ENCODE measurements around the gene INTS15. TPM values are rescaled to one million over a fixed set of nuclear protein-coding genes. Genes with fewer than 3 reads are reported as not detected.

Gene INTS15
- total and polyA plus RNA-seq, 4 donors = 13.8 to 34.5 (median 22.4) TPM

DNA sequence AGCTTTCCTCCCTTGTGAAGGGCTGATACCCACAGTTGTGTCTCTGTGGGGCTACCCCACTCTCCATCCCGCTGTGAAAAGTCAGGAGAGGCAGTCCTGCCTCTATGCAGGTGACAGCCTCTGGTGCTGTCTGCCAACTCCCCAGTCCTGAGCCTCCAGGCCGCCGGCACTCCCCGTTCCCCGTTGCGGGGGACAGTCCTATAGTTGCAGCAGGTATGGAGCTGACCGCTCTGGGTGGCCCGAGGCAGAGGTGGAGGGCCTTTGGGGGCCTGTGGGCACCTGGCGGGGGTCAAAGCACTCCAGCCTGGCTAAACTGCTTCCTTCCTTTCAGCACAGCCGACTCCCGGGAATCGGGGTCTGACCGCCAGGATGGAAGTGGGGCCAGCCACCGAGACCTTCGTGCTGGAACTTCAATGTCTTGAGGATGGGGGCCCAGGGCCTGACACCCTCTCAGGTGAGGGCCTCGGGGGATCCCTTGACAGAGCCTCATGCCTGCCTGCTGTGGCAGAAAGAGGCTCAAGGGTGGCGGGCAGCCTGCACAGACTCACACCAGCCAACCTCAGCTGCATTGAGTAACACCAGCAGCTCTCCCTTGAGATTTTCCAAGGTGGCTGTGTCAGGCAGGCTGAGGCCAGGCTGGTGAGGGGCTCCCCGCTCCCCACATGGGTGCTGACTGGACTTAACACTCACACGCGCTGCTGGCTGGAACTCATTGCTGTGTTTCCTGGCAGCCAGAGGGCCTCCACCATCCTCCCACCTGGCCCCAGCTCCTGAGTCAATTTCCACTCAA is 27.2 kb downstream of the INTS15 start:
- no peak for DNase-seq
- TF ChIP-seq CTCF (IDR thresholded peaks at IDR 0.05; ENCODE audit: control extremely low read depth, extremely low read depth) = no peak
- no peak for ATAC-seq (ENCODE audit: insufficient read depth, low FRiP score)
- whole genome bisulfite sequencing, 2 donors = 90 to 91% methylated on average over 20 of the region's 20 CpGs
- peaks cover 0 to 2% (median 0%) of the 10 kb centered on the region in 4 donors for H3K9me3 ChIP-seq (ENCODE audit: control insufficient read depth in 4 of 4, insufficient read depth in 3 of 4, low read length in 3 of 4)
- H3K27ac ChIP-seq (ENCODE audit: low read depth in 1 of 2, low read length in 1 of 2) = no peak overlapping the region
- no peak overlapping the region for H3K9ac ChIP-seq (ENCODE audit: insufficient read depth in 1 of 2, low read length in 2 of 2)
- no peak overlapping the region for H3K4me3 ChIP-seq
- peaks cover 0 to 12% (median 8%) of the 10 kb centered on the region in 4 donors for H3K36me3 ChIP-seq (ENCODE audit: control insufficient read depth in 4 of 4, insufficient read depth in 4 of 4, low read length in 4 of 4)
- no peaks in the 10 kb centered on the region for H3K27me3 ChIP-seq (ENCODE audit: control insufficient read depth in 3 of 3, insufficient read depth in 3 of 3, low read length in 2 of 3)
- peaks cover 0 to 17% (median 0%) of the 10 kb centered on the region in 5 donors for H3K4me1 ChIP-seq (ENCODE audit: control insufficient read depth in 5 of 5, insufficient read depth in 5 of 5, low read length in 5 of 5)

- peaks cover 0 to 22% (median 11%) of the 10 kb centered on the region in 4 donors for H3K36me3 ChIP-seq (ENCODE audit: control insufficient read depth in 4 of 4, insufficient read depth in 4 of 4, low read length in 4 of 4)
- H3K4me1 ChIP-seq (ENCODE audit: control insufficient read depth in 5 of 5, insufficient read depth in 5 of 5, low read length in 5 of 5) = peaks cover 0 to 17% (median 0%) of the 10 kb centered on the region in 5 donors
- peaks cover 0 to 3% (median 0%) of the 10 kb centered on the region in 4 donors for H3K9me3 ChIP-seq (ENCODE audit: control insufficient read depth in 4 of 4, insufficient read depth in 3 of 4, low read length in 3 of 4)
- no peak for DNase-seq
- no peak overlapping the region for H3K9ac ChIP-seq (ENCODE audit: insufficient read depth in 1 of 2, low read length in 2 of 2)
- no peak for TF ChIP-seq CTCF (IDR thresholded peaks at IDR 0.05; ENCODE audit: control extremely low read depth, extremely low read depth)
- H3K4me3 ChIP-seq = no peak overlapping the region
- no peaks in the 10 kb centered on the region for H3K27me3 ChIP-seq (ENCODE audit: control insufficient read depth in 3 of 3, insufficient read depth in 3 of 3, low read length in 2 of 3)
- no peak overlapping the region for H3K27ac ChIP-seq (ENCODE audit: low read depth in 1 of 2, low read length in 1 of 2)
- WGBS, 2 donors = 81 to 84% methylated on average over 4 of the region's 4 CpGs
- no peak for ATAC-seq (ENCODE audit: insufficient read depth, low FRiP score)
These were observed 28.8 kb downstream of the INTS15 start for GRCh38 chr7:6618621-6619020.

DNA sequence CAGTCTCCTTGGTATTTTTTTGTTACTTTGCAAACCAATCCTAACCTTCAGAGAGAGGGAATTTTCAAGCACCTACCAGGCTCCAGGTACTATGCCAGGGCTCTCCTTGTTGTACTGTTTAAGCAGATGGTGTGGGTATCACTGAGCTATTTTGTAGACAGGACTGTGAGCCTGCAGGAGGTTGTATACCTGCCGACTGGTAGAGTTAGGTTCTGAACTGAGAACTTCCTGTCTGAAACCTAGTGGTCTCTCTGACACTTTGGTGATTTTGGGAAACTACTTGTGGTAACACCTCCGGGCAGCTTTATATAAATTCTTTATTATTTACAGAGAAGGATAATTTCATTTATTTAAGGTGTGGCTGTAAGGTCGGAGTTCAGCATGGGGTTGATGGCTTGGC is 30.1 kb downstream of the INTS15 start:
- no peaks in the 10 kb centered on the region for H3K27me3 ChIP-seq (ENCODE audit: control insufficient read depth in 3 of 3, insufficient read depth in 3 of 3, low read length in 2 of 3)
- no peak overlapping the region for H3K9ac ChIP-seq (ENCODE audit: insufficient read depth in 1 of 2, low read length in 2 of 2)
- no peak overlapping the region for H3K4me3 ChIP-seq
- no peak overlapping the region for H3K27ac ChIP-seq (ENCODE audit: low read depth in 1 of 2, low read length in 1 of 2)
- ATAC-seq (ENCODE audit: insufficient read depth, low FRiP score) = no peak
- WGBS, 2 donors = 74 to 95% methylated on average over 3 of the region's 3 CpGs
- H3K36me3 ChIP-seq (ENCODE audit: control insufficient read depth in 4 of 4, insufficient read depth in 4 of 4, low read length in 4 of 4) = peaks cover 0 to 25% (median 11%) of the 10 kb centered on the region in 4 donors
- no peak for DNase-seq
- peaks cover 0 to 11% (median 0%) of the 10 kb centered on the region in 5 donors for H3K4me1 ChIP-seq (ENCODE audit: control insufficient read depth in 5 of 5, insufficient read depth in 5 of 5, low read length in 5 of 5)
- no peak for TF ChIP-seq CTCF (IDR thresholded peaks at IDR 0.05; ENCODE audit: control extremely low read depth, extremely low read depth)
- peaks cover 0 to 3% (median 0%) of the 10 kb centered on the region in 4 donors for H3K9me3 ChIP-seq (ENCODE audit: control insufficient read depth in 4 of 4, insufficient read depth in 3 of 4, low read length in 3 of 4)

Measured in lung (tissue), 12 donors.